ENCODE results near the gene FPR2. TPM values are rescaled to one million over a fixed set of nuclear protein-coding genes. Genes with fewer than 3 reads are reported as not detected.

Gene FPR2
- total RNA-seq, 2 donors from 2014 or later = 0.47 to 1.1 TPM

GRCh38 chr19:51751655-51752054 lies 9.3 kb upstream of the FPR2 start, which contains the start of gene FPR1:
Gene FPR1, minus strand, starts transcription at chr19:51751878. Its CDS starts 4,884 bp downstream, at chr19:51746994.
- no peak within 1 kb of the TSS for H3K4me3 ChIP-seq
- no peaks in the 10 kb centered on the region for H3K9me3 ChIP-seq
- no peaks in the 10 kb centered on the region for H3K4me1 ChIP-seq
- no peak within 1 kb of the TSS for H3K9ac ChIP-seq (ENCODE audit: low read depth in 2 of 2, low read length in 2 of 2)
- H3K27ac ChIP-seq = no peak within 1 kb of the TSS
- no peak for DNase-seq
- no peak for TF ChIP-seq CTCF (IDR thresholded peaks at IDR 0.05)
- H3K27me3 ChIP-seq = no peaks in the 10 kb centered on the region
- intact Hi-C loops (cut with DNase I) = no loop called here
- no peaks in the 10 kb centered on the region for H3K36me3 ChIP-seq

GRCh38 chr19:51754109-51754508 lies 6.9 kb upstream of the FPR2 start:
- Histone ChIP-seq H3K36me3 (no peaks in the 10 kb centered on the region), H3K27me3 (no peaks in the 10 kb centered on the region), H3K4me1 (no peaks in the 10 kb centered on the region), H3K27ac (no peak overlapping the region), H3K9me3 (no peaks in the 10 kb centered on the region), H3K9ac (ENCODE audit: low read depth in 2 of 2, low read length in 2 of 2) (no peak overlapping the region), H3K4me3 (no peak overlapping the region)
- DNase-seq = no peak
- intact Hi-C loops (cut with DNase I) = no loop called here
- no peak for TF ChIP-seq CTCF (IDR thresholded peaks at IDR 0.05)

GRCh38 chr19:51754770-51755169 lies 6.2 kb upstream of the FPR2 start:
- Histone ChIP-seq H3K4me1 (no peaks in the 10 kb centered on the region), H3K9me3 (no peaks in the 10 kb centered on the region), H3K27me3 (no peaks in the 10 kb centered on the region), H3K4me3 (no peak overlapping the region), H3K27ac (no peak overlapping the region), H3K36me3 (no peaks in the 10 kb centered on the region), H3K9ac (ENCODE audit: low read depth in 2 of 2, low read length in 2 of 2) (no peak overlapping the region)
- DNase-seq = no peak
- intact Hi-C loops (cut with DNase I) = no loop called here
- no peak for TF ChIP-seq CTCF (IDR thresholded peaks at IDR 0.05)

- Histone ChIP-seq H3K36me3 (no peaks in the 10 kb centered on the region), H3K9me3 (no peaks in the 10 kb centered on the region), H3K9ac (ENCODE audit: low read depth in 2 of 2, low read length in 2 of 2) (no peak overlapping the region), H3K27me3 (no peaks in the 10 kb centered on the region), H3K27ac (no peak overlapping the region), H3K4me3 (no peak overlapping the region), H3K4me1 (no peaks in the 10 kb centered on the region)
- no peak for TF ChIP-seq CTCF (IDR thresholded peaks at IDR 0.05)
- no peak for DNase-seq
- intact Hi-C loops (cut with DNase I) = no loop called here
Observed at GRCh38 chr19:51755571-51755970, 5.4 kb upstream of the FPR2 start.

GRCh38 chr19:51761696-51762095 lies 716 bp downstream of the FPR2 start:
- intact Hi-C loops (cut with DNase I) = no loop called here
- Histone ChIP-seq H3K27me3 (no peaks in the 10 kb centered on the region), H3K4me3 (no peak overlapping the region), H3K36me3 (no peaks in the 10 kb centered on the region), H3K9ac (ENCODE audit: low read depth in 2 of 2, low read length in 2 of 2) (no peak overlapping the region), H3K27ac (no peak overlapping the region), H3K4me1 (no peaks in the 10 kb centered on the region), H3K9me3 (no peaks in the 10 kb centered on the region)
- TF ChIP-seq CTCF (IDR thresholded peaks at IDR 0.05) = no peak
- no peak for DNase-seq

GRCh38 chr19:51765086-51765485 lies 4.1 kb downstream of the FPR2 start:
- intact Hi-C loops (cut with DNase I) = no loop called here
- no peaks in the 10 kb centered on the region for H3K36me3 ChIP-seq
- no peak overlapping the region for H3K27ac ChIP-seq
- no peak overlapping the region for H3K4me3 ChIP-seq
- no peaks in the 10 kb centered on the region for H3K27me3 ChIP-seq
- no peak for DNase-seq
- H3K9me3 ChIP-seq = no peaks in the 10 kb centered on the region
- no peak overlapping the region for H3K9ac ChIP-seq (ENCODE audit: low read depth in 2 of 2, low read length in 2 of 2)
- no peak for TF ChIP-seq CTCF (IDR thresholded peaks at IDR 0.05)
- no peaks in the 10 kb centered on the region for H3K4me1 ChIP-seq
